Loucy (cell line): Measurements from ENCODE around the gene NOS3.

Source experiments
- EZH2phosphoT487 ChIP-seq: fragments of 200-600 bp; IDR thresholded peaks from 2 replicates; pipeline ENCODE4 v1.6.1; 2018; ENCODE audit warnings: antibody characterized with exemption, mild to moderate bottlenecking, moderate library complexity, borderline replicate concordance
- TF ChIP-seq, protein P1 (sequence below): fragments of 200-600 bp; sonication (generic); conservative IDR thresholded peaks from 2 replicates; pipeline ENCODE4 v1.5.1; 2014; ENCODE audit warnings: mild to moderate bottlenecking, antibody characterized with exemption, low read length

DNA sequence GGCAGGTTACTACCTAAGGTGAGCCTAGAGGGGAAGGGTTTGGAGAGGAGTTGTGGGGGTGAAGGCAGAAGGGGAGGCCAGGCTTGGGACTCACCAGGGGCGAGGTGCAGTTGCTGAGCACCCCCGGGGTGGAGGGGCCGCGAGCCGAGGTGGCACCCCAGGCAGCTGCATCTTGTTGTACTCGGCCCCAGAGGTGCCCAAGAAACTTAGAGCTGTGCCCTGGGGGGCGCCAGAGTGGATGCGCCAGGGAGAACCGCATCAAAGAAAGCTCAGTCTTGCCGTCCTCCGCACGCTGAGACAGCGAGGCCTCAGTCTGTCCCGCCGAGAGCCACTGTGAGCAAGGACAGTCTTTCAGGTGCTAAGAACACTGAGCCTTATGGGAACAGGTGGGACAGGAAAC, 26.1 kb downstream of the NOS3 start:
- TF ChIP-seq, protein P1, sequence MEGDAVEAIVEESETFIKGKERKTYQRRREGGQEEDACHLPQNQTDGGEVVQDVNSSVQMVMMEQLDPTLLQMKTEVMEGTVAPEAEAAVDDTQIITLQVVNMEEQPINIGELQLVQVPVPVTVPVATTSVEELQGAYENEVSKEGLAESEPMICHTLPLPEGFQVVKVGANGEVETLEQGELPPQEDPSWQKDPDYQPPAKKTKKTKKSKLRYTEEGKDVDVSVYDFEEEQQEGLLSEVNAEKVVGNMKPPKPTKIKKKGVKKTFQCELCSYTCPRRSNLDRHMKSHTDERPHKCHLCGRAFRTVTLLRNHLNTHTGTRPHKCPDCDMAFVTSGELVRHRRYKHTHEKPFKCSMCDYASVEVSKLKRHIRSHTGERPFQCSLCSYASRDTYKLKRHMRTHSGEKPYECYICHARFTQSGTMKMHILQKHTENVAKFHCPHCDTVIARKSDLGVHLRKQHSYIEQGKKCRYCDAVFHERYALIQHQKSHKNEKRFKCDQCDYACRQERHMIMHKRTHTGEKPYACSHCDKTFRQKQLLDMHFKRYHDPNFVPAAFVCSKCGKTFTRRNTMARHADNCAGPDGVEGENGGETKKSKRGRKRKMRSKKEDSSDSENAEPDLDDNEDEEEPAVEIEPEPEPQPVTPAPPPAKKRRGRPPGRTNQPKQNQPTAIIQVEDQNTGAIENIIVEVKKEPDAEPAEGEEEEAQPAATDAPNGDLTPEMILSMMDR, result no peak; the same call in 1 of the 2 replicates
- no peak for TF ChIP-seq EZH2phosphoT487
